ENCODE results near the gene FLYWCH1. TPM values are rescaled to one million over a fixed set of nuclear protein-coding genes. Genes with fewer than 3 reads are reported as not detected.

The FLYWCH1 gene
- total RNA-seq, 4 donors from 2014 or later, result 41.7 to 49.7 (median 44.0) TPM

DNA sequence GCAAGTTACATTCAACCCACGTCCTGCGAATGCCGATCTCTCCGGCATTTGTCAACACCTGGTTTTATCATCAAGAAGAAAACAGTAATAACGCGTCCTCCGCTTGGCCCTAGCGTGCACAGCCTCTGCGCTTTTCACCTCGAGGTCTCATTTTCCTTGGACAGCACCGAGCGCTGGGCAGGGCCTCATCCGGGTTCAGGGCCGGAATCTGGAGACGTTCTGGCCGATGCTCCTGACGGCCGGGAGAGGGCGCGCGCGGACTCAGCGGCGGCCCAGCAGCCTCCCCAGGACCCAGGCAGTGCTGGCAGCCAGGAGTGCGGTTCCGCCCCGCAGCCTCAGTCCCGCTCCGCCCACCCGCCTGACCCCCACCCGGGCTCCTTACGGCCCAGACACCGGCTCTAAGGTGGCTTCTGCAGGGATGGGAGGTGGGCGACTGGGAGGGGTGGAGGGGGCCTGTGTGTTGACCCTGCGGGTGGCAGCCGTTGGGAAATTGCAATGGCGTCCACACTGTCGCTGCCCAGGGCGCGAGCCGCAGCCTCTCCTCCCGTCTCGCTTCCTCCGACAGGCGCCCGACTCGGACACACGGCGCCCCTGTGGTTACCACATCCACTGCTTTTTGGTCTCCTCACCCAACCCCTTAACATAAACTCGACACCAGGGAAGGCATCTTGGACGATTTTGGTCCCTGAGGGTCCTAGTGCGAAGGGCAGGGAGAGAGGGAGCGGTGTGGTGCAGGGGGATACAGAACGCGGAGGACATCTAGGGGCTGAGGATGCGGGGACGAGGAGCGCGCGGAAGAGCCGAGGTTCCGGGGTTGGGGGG lies 7.4 kb upstream of the FLYWCH1 start:
- intact Hi-C loops (cut with DNase I; ENCODE audit: low total_unique reads) (loop anchor here (1.0 to 2.0 kb wide), 2 partner anchors 15 to 22 kb away; no protein-coding TSS in a partner anchor), in situ Hi-C loops (cut with MboI; ENCODE audit: low sequenced_read_pairs in 4 of 4) (no loop called here)
- peak; percentile 70 to 78 for DNase-seq
- peaks cover 11 to 14% of the 10 kb centered on the region in 2 donors for H3K4me1 ChIP-seq
- peak in 1 of 2 donors; percentile 23 for TF ChIP-seq POLR2A (IDR thresholded peaks at IDR 0.05)
- TF ChIP-seq, protein P1, sequence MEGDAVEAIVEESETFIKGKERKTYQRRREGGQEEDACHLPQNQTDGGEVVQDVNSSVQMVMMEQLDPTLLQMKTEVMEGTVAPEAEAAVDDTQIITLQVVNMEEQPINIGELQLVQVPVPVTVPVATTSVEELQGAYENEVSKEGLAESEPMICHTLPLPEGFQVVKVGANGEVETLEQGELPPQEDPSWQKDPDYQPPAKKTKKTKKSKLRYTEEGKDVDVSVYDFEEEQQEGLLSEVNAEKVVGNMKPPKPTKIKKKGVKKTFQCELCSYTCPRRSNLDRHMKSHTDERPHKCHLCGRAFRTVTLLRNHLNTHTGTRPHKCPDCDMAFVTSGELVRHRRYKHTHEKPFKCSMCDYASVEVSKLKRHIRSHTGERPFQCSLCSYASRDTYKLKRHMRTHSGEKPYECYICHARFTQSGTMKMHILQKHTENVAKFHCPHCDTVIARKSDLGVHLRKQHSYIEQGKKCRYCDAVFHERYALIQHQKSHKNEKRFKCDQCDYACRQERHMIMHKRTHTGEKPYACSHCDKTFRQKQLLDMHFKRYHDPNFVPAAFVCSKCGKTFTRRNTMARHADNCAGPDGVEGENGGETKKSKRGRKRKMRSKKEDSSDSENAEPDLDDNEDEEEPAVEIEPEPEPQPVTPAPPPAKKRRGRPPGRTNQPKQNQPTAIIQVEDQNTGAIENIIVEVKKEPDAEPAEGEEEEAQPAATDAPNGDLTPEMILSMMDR (IDR thresholded peaks at IDR 0.05 in 4 of 5, conservative IDR thresholded peaks at IDR 0.05 in 1 of 5), result peak; percentile 85 to 98 (median 93)
- H3K9me3 ChIP-seq, result no peaks in the 10 kb centered on the region
- H3K36me3 ChIP-seq, result no peaks in the 10 kb centered on the region
- ATAC-seq, result peak; percentile 52 to 57
- H3K4me3 ChIP-seq, result peak overlapping the region; percentile 77 to 91 (median 87)
- peak overlapping the region; percentile 91 to 96 (median 94) for H3K27ac ChIP-seq
- H3K27me3 ChIP-seq, result no peaks in the 10 kb centered on the region

DNA sequence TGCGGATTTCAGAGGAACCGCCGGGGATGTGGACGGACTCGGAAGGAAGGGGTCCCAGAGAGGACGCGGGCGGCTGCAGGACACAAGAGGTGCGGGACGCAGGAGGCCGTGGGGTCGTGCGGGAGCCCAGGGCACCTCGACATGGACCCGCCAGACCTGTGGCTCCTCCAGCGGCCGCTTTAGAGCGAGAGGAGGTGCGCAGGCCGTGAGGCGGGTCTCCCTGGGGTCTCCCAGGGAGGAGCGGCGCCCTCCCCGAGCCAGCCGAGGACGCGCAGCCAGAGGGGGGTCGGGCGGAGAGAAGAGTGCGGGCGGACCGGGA lies 6.8 kb upstream of the FLYWCH1 start:
- Histone ChIP-seq H3K27ac (peak overlapping the region; percentile 91 to 96 (median 94)), H3K4me3 (peak overlapping the region; percentile 77 to 91 (median 87)), H3K4me1 (peaks cover 11 to 14% of the 10 kb centered on the region in 2 donors), H3K27me3 (no peaks in the 10 kb centered on the region), H3K9me3 (no peaks in the 10 kb centered on the region), H3K36me3 (no peaks in the 10 kb centered on the region)
- intact Hi-C loops (cut with DNase I; ENCODE audit: low total_unique reads) (loop anchor here (1.0 to 2.0 kb wide), 4 partner anchors 14 to 115 kb away; partner anchors contain the start of gene TNFRSF12A), in situ Hi-C loops (cut with MboI; ENCODE audit: low sequenced_read_pairs in 4 of 4) (no loop called here)
- ATAC-seq (peak; percentile 2 to 7), DNase-seq (peak in 1 of 2 donors; percentile 22)
- TF ChIP-seq POLR2A (IDR thresholded peaks at IDR 0.05), result no peak
- TF ChIP-seq, protein P1 (IDR thresholded peaks at IDR 0.05 in 4 of 5, conservative IDR thresholded peaks at IDR 0.05 in 1 of 5), result no peak

DNA sequence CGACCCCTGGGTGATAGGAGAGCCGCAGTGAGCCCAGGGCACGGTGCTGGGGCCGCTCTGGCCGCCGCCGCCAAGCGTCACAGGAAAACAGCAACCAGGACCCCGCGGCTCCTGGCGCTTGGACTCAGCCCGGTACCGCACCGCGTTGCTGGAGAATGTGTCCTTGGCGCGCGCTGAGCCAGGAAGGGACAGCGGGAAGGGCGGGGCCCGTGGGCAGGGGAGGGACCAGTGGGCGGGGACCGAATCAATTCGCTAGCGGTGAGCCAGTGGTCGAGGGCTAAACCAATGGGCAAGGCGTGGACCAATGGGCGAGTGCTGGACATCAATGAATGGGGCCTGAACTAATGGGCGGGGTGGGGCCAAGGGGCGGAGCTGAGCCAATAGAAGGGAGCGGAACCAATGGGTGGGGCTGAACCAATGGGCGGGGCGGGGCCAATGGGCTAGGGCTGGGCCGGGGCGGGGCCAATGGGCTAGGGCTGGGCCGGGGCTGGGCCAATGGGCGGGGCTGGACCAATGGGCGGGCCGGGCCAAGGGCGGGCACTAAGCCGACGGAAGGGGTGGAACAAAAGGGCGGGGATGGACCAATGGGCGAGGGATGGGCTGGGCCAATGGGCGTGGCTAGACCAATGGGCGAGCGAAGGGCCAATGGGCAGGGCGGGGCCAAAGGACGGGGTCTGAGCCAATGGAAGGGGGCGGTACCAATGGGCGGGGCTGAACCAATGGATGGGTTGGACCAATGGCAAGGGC lies 6.3 kb upstream of the FLYWCH1 start:
- peak overlapping the region; percentile 91 to 96 (median 94) for H3K27ac ChIP-seq
- ATAC-seq (peak; percentile 83 to 88), DNase-seq (peak; percentile 100)
- intact Hi-C loops (cut with DNase I; ENCODE audit: low total_unique reads), result loop anchor here (1.0 to 2.0 kb wide), 3 partner anchors 21 to 115 kb away; partner anchors contain the start of gene TNFRSF12A
- H3K4me3 ChIP-seq, result peak overlapping the region; percentile 77 to 91 (median 87)
- no peaks in the 10 kb centered on the region for H3K36me3 ChIP-seq
- H3K4me1 ChIP-seq, result peaks cover 11 to 14% of the 10 kb centered on the region in 2 donors
- no peaks in the 10 kb centered on the region for H3K9me3 ChIP-seq
- H3K27me3 ChIP-seq, result no peaks in the 10 kb centered on the region
- in situ Hi-C loops (cut with MboI; ENCODE audit: low sequenced_read_pairs in 4 of 4), result no loop called here
- TF ChIP-seq, protein P1 (IDR thresholded peaks at IDR 0.05 in 4 of 5, conservative IDR thresholded peaks at IDR 0.05 in 1 of 5), result no peak
- peak; percentile 93 to 96 for TF ChIP-seq POLR2A (IDR thresholded peaks at IDR 0.05)

DNA sequence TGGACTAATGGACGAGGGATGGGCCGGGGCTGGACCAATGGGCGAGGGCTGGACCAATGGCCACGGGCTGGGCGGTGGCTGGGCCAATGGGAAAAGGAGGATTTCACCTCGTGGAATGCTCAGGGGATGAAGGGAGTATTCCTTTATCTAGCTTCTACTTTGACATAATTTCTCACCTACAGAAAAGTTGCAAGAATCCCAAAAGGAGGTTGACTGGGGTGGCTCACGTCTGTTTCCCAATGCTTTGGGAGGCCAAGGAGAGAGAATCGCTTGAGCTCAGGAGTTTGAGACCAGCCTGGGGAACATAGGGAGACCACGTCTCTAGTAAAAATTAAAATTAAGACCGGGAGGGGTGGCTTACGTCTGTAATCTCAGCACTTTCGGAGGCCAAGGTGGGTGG lies 5.7 kb upstream of the FLYWCH1 start:
- no peaks in the 10 kb centered on the region for H3K9me3 ChIP-seq
- TF ChIP-seq POLR2A (IDR thresholded peaks at IDR 0.05), result no peak
- TF ChIP-seq, protein P1 (IDR thresholded peaks at IDR 0.05 in 4 of 5, conservative IDR thresholded peaks at IDR 0.05 in 1 of 5), result no peak
- in situ Hi-C loops (cut with MboI; ENCODE audit: low sequenced_read_pairs in 4 of 4) (no loop called here), intact Hi-C loops (cut with DNase I; ENCODE audit: low total_unique reads) (loop anchor here (1.0 to 2.0 kb wide), 3 partner anchors 21 to 114 kb away; partner anchors contain the start of gene TNFRSF12A)
- DNase-seq, result no peak
- H3K4me1 ChIP-seq, result peaks cover 11 to 14% of the 10 kb centered on the region in 2 donors
- H3K27ac ChIP-seq, result peak overlapping the region; percentile 42 to 79 (median 76)
- H3K27me3 ChIP-seq, result no peaks in the 10 kb centered on the region
- ATAC-seq, result no peak
- no peaks in the 10 kb centered on the region for H3K36me3 ChIP-seq
- no peak overlapping the region for H3K4me3 ChIP-seq
